ENCODE data around the gene SCUBE3. TPM values are rescaled to one million over a fixed set of nuclear protein-coding genes. Genes with fewer than 3 reads are reported as not detected.

The SCUBE3 gene
- total RNA-seq, 1 experiment from 2014 or later, result 0.05 TPM

DNA sequence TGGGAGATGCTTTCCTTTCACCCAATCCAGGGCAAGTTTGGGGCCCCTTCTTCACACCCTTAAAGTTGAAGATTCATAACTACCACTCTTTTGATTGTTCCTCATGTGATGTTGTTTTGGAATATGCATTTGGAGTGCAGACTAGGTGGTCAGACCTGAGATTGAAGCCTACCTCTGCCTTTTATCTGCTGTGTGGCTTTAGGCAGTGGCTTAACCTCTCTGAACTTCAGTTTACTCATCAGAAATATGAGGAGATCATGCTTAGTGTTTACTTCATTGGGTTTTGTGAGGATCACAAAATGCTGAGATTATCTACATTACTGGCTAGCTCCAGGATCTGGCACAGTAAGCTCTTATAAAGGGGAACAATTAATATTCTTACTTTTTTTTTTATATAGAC, 46.3 kb upstream of the SCUBE3 start:
- ATAC-seq (no peak), DNase-seq (ENCODE audit: low read depth, low spot score) (no peak)
- Histone ChIP-seq H3K9me3 (ENCODE audit: control insufficient read depth in 1 of 2, insufficient read depth in 1 of 2, low read depth in 1 of 2, low read length in 2 of 2) (no peaks in the 10 kb centered on the region), H2AFZ (ENCODE audit: low read depth, low read length, poor library complexity, severe bottlenecking) (no peak overlapping the region), H3K4me3 (replicated peaks in 1 of 2; ENCODE audit: low read depth in 1 of 2, low read length in 2 of 2) (no peak overlapping the region), H3K4me1 (ENCODE audit: control insufficient read depth in 1 of 2, insufficient read depth in 2 of 2, low read length in 2 of 2) (no peaks in the 10 kb centered on the region), H3K9me2 (ENCODE audit: insufficient read depth) (no peaks in the 10 kb centered on the region), H3K36me3 (ENCODE audit: control insufficient read depth in 1 of 2, insufficient read depth in 2 of 2, low read length in 2 of 2) (no peaks in the 10 kb centered on the region), H3K4me2 (ENCODE audit: low read length) (no peak overlapping the region), H3K79me2 (ENCODE audit: insufficient read depth, low read length) (no peaks in the 10 kb centered on the region), H4K20me1 (ENCODE audit: insufficient read depth) (no peaks in the 10 kb centered on the region), H3K9ac (ENCODE audit: low read length) (no peak overlapping the region), H3K27me3 (ENCODE audit: insufficient read depth, low read length) (no peaks in the 10 kb centered on the region), H3K27ac (ENCODE audit: low read depth, low read length) (no peak overlapping the region)
- POLR2A ChIA-PET, result no interaction called here
- RAD21 ChIA-PET (ENCODE audit: low non-redundant PET in 1 of 2, low total read pairs in 2 of 2, uncharacterized antibody in 2 of 2, unreplicated experiment in 2 of 2), result no interaction called here
- CTCF ChIA-PET, result no interaction called here
- BruUV-seq (replicated peaks), result no TSS peak
- intact Hi-C loops (cut with micrococcal nuclease), result no loop called here
- TF ChIP-seq CEBPB (IDR thresholded peaks at IDR 0.05; ENCODE audit: low read depth) (no peak), ZNF274 (IDR thresholded peaks at IDR 0.05; ENCODE audit: low read depth, low read length) (no peak), EGR1 (IDR thresholded peaks at IDR 0.05; ENCODE audit: low read depth) (no peak), SP1 (IDR thresholded peaks at IDR 0.05; ENCODE audit: low read depth) (no peak), POLR2A (IDR thresholded peaks at IDR 0.05; ENCODE audit: borderline replicate concordance, extremely low read depth, insufficient read depth, insufficient read length) (no peak), YY1 (IDR thresholded peaks at IDR 0.05; ENCODE audit: extremely low read depth, insufficient replicate concordance, low read depth, low read length) (no peak)
- TF ChIP-seq, protein P1, sequence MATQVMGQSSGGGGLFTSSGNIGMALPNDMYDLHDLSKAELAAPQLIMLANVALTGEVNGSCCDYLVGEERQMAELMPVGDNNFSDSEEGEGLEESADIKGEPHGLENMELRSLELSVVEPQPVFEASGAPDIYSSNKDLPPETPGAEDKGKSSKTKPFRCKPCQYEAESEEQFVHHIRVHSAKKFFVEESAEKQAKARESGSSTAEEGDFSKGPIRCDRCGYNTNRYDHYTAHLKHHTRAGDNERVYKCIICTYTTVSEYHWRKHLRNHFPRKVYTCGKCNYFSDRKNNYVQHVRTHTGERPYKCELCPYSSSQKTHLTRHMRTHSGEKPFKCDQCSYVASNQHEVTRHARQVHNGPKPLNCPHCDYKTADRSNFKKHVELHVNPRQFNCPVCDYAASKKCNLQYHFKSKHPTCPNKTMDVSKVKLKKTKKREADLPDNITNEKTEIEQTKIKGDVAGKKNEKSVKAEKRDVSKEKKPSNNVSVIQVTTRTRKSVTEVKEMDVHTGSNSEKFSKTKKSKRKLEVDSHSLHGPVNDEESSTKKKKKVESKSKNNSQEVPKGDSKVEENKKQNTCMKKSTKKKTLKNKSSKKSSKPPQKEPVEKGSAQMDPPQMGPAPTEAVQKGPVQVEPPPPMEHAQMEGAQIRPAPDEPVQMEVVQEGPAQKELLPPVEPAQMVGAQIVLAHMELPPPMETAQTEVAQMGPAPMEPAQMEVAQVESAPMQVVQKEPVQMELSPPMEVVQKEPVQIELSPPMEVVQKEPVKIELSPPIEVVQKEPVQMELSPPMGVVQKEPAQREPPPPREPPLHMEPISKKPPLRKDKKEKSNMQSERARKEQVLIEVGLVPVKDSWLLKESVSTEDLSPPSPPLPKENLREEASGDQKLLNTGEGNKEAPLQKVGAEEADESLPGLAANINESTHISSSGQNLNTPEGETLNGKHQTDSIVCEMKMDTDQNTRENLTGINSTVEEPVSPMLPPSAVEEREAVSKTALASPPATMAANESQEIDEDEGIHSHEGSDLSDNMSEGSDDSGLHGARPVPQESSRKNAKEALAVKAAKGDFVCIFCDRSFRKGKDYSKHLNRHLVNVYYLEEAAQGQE (IDR thresholded peaks at IDR 0.05; ENCODE audit: low read depth), result no peak

DNA sequence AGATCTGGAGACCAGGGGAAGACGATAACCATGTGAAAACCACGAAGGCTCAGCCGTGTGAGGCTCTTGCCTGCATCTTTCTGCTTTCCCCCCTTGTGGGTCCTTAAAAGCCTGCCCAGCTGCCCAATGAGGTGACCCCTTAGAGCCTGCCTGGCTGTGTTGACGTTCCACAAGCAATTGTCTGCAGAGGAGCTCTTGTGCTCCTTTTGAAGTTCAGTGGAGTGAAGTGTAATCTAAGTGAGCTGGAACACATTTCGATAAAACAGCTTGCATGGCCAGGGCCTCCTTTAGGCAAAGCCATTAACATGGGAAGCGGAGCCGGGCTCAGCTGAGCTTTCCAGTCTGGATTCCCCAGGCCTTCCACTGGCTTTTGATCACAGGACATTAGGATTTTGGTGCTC, 45.3 kb upstream of the SCUBE3 start:
- Histone ChIP-seq H3K4me1 (ENCODE audit: control insufficient read depth in 1 of 2, insufficient read depth in 2 of 2, low read length in 2 of 2) (no peaks in the 10 kb centered on the region), H3K27me3 (ENCODE audit: insufficient read depth, low read length) (no peaks in the 10 kb centered on the region), H3K79me2 (ENCODE audit: insufficient read depth, low read length) (no peaks in the 10 kb centered on the region), H4K20me1 (ENCODE audit: insufficient read depth) (no peaks in the 10 kb centered on the region), H3K4me3 (replicated peaks in 1 of 2; ENCODE audit: low read depth in 1 of 2, low read length in 2 of 2) (no peak overlapping the region), H3K4me2 (ENCODE audit: low read length) (no peak overlapping the region), H3K9me2 (ENCODE audit: insufficient read depth) (no peaks in the 10 kb centered on the region), H3K9ac (ENCODE audit: low read length) (no peak overlapping the region), H3K36me3 (ENCODE audit: control insufficient read depth in 1 of 2, insufficient read depth in 2 of 2, low read length in 2 of 2) (no peaks in the 10 kb centered on the region), H3K27ac (ENCODE audit: low read depth, low read length) (no peak overlapping the region), H2AFZ (ENCODE audit: low read depth, low read length, poor library complexity, severe bottlenecking) (no peak overlapping the region), H3K9me3 (ENCODE audit: control insufficient read depth in 1 of 2, insufficient read depth in 1 of 2, low read depth in 1 of 2, low read length in 2 of 2) (no peaks in the 10 kb centered on the region)
- DNase-seq (ENCODE audit: low read depth, low spot score), result no peak
- no peak for ATAC-seq
- CTCF ChIA-PET, result no interaction called here
- BruUV-seq (replicated peaks), result no TSS peak
- RAD21 ChIA-PET (ENCODE audit: low non-redundant PET in 1 of 2, low total read pairs in 2 of 2, uncharacterized antibody in 2 of 2, unreplicated experiment in 2 of 2), result no interaction called here
- intact Hi-C loops (cut with micrococcal nuclease), result no loop called here
- POLR2A ChIA-PET, result no interaction called here
- TF ChIP-seq SP1 (IDR thresholded peaks at IDR 0.05; ENCODE audit: low read depth) (no peak), CBX3 (IDR thresholded peaks at IDR 0.05; ENCODE audit: low read depth) (no peak), SRF (IDR thresholded peaks at IDR 0.05; ENCODE audit: low read depth) (no peak), RAD21 (IDR thresholded peaks at IDR 0.05; ENCODE audit: low read depth) (no peak), POLR2A (IDR thresholded peaks at IDR 0.05; ENCODE audit: borderline replicate concordance, extremely low read depth, insufficient read depth, insufficient read length) (no peak), ELF1 (IDR thresholded peaks at IDR 0.05; ENCODE audit: borderline replicate concordance, low read depth) (no peak)
- TF ChIP-seq, protein P2, sequence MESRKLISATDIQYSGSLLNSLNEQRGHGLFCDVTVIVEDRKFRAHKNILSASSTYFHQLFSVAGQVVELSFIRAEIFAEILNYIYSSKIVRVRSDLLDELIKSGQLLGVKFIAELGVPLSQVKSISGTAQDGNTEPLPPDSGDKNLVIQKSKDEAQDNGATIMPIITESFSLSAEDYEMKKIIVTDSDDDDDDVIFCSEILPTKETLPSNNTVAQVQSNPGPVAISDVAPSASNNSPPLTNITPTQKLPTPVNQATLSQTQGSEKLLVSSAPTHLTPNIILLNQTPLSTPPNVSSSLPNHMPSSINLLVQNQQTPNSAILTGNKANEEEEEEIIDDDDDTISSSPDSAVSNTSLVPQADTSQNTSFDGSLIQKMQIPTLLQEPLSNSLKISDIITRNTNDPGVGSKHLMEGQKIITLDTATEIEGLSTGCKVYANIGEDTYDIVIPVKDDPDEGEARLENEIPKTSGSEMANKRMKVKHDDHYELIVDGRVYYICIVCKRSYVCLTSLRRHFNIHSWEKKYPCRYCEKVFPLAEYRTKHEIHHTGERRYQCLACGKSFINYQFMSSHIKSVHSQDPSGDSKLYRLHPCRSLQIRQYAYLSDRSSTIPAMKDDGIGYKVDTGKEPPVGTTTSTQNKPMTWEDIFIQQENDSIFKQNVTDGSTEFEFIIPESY (IDR thresholded peaks at IDR 0.05; ENCODE audit: extremely low read depth, insufficient replicate concordance, low read length), result no peak
- TF ChIP-seq, protein P3, sequence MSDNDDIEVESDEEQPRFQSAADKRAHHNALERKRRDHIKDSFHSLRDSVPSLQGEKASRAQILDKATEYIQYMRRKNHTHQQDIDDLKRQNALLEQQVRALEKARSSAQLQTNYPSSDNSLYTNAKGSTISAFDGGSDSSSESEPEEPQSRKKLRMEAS (IDR thresholded peaks at IDR 0.05), result no peak
- TF ChIP-seq, protein P4, sequence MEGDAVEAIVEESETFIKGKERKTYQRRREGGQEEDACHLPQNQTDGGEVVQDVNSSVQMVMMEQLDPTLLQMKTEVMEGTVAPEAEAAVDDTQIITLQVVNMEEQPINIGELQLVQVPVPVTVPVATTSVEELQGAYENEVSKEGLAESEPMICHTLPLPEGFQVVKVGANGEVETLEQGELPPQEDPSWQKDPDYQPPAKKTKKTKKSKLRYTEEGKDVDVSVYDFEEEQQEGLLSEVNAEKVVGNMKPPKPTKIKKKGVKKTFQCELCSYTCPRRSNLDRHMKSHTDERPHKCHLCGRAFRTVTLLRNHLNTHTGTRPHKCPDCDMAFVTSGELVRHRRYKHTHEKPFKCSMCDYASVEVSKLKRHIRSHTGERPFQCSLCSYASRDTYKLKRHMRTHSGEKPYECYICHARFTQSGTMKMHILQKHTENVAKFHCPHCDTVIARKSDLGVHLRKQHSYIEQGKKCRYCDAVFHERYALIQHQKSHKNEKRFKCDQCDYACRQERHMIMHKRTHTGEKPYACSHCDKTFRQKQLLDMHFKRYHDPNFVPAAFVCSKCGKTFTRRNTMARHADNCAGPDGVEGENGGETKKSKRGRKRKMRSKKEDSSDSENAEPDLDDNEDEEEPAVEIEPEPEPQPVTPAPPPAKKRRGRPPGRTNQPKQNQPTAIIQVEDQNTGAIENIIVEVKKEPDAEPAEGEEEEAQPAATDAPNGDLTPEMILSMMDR (IDR thresholded peaks at IDR 0.05 in 2 of 3, conservative IDR thresholded peaks at IDR 0.05 in 1 of 3; ENCODE audit: borderline replicate concordance in 1 of 3, insufficient read depth in 1 of 3, low read depth in 2 of 3, low read length in 2 of 3), result no peak

Measured in HCT116 (cell line).